IMR-90 (cell line): ENCODE measurements around the gene SIK3. TPM values are rescaled to one million over a fixed set of nuclear protein-coding genes. Genes with fewer than 3 reads are reported as not detected.

Source experiments
- ATAC-seq: fragments of 200-7000 bp; cut with Tn5 transposase; 2 replicates; pipeline ENCODE4 v1.9.1; 2020; ENCODE audit warnings: low read depth, mild to moderate bottlenecking, moderate library complexity
- BruUV-seq: library from RNA; stranded (reverse); fragments of 400-500 nt; replicated peaks from 2 replicates; lab custom pipeline; 2021; lab: Mats Ljungman, UMichigan
- CTCF ChIA-PET: fragments of 300-600 bp; formaldehyde crosslinking; extraction: SDS; loops from one replicate; lab custom pipeline; 2021; ENCODE audit warnings: antibody characterized with exemption; lab: Yijun Ruan, JAX
- POLR2A ChIA-PET: fragments of 300-600 bp; sonication (Branson Sonifier 250); formaldehyde crosslinking; loops from one replicate; lab custom pipeline; 2022; ENCODE audit warnings: antibody characterized with exemption; ENCODE audit not compliant: unreplicated experiment; lab: Charles Lee
- DNase-seq: peaks from one replicate; pipeline ENCODE4 v3.0.0; 2013
- H2AFZ ChIP-seq: replicated peaks from 2 replicates; pipeline ENCODE3; 2013; ENCODE audit warnings: low read length, mild to moderate bottlenecking; ENCODE audit not compliant: poor library complexity
- H2AK5ac ChIP-seq: 2 replicates; pipeline ENCODE4 v1.6.1; 2013; ENCODE audit warnings: low read depth, low read length, inconsistent platforms
- H2AK9ac ChIP-seq: replicated peaks from 2 replicates; pipeline ENCODE3; 2013; ENCODE audit warnings: mild to moderate bottlenecking, low read depth, low read length, moderate library complexity; ENCODE audit not compliant: poor library complexity
- H2BK120ac ChIP-seq: 2 replicates; pipeline ENCODE4 v1.6.1; 2013; ENCODE audit warnings: low read depth, low read length, inconsistent platforms
- H2BK15ac ChIP-seq: 3 replicates; pipeline ENCODE4 v1.6.1; 2013; ENCODE audit warnings: low read depth, low read length, inconsistent platforms
- H2BK20ac ChIP-seq: 2 replicates; pipeline ENCODE4 v1.6.1; 2013; ENCODE audit warnings: low read depth, mild to moderate bottlenecking, inconsistent platforms, low read length, moderate library complexity
- H2BK5ac ChIP-seq: 2 replicates; pipeline ENCODE4 v1.6.1; 2013; ENCODE audit warnings: mild to moderate bottlenecking, low read depth, low read length, inconsistent platforms; ENCODE audit not compliant: poor library complexity, severe bottlenecking
- H3K14ac ChIP-seq: replicated peaks from 2 replicates; pipeline ENCODE4 v1.6.1; 2013; ENCODE audit warnings: low read depth, low read length, inconsistent platforms
- H3K18ac ChIP-seq: 2 replicates; pipeline ENCODE4 v1.6.1; 2013; ENCODE audit warnings: low read depth, low read length, control low read depth
- H3K23ac ChIP-seq: 2 replicates; pipeline ENCODE4 v1.6.1; 2013; ENCODE audit warnings: low read depth, low read length, inconsistent platforms
- H3K27ac ChIP-seq: 2 replicates; pipeline ENCODE4 v1.5.1; 2013; ENCODE audit warnings: mild to moderate bottlenecking, control low read depth, low read length; ENCODE audit not compliant: insufficient read depth
- H3K27me3 ChIP-seq: 2 replicates; pipeline ENCODE4 v1.6.1; 2013; ENCODE audit warnings: low read length; ENCODE audit not compliant: control insufficient read depth, insufficient read depth
- H3K36me3 ChIP-seq: 2 replicates; pipeline ENCODE4 v1.6.1; 2013; ENCODE audit warnings: low read length, mixed read lengths; ENCODE audit not compliant: control insufficient read depth, insufficient read depth
- H3K4ac ChIP-seq: 2 replicates; pipeline ENCODE4 v1.6.1; 2013; ENCODE audit warnings: low read depth, low read length, inconsistent platforms
- H3K4me1 ChIP-seq: 2 replicates; pipeline ENCODE4 v1.6.1; 2013; ENCODE audit warnings: low read length, mixed read lengths; ENCODE audit not compliant: control insufficient read depth, insufficient read depth
- H3K4me2 ChIP-seq: 2 replicates; pipeline ENCODE4 v1.6.1; 2013; ENCODE audit warnings: low read depth, mild to moderate bottlenecking, control low read depth, low read length, moderate library complexity
- H3K4me3 ChIP-seq: 2 replicates; pipeline ENCODE4 v1.5.1; 2013; ENCODE audit warnings: low read depth, mild to moderate bottlenecking, control low read depth, low read length, moderate library complexity; ENCODE audit not compliant: insufficient read depth
- H3K56ac ChIP-seq: 2 replicates; pipeline ENCODE4 v1.6.1; 2013; ENCODE audit warnings: low read length, inconsistent platforms; ENCODE audit not compliant: insufficient read depth; ENCODE audit errors: extremely low read depth
- H3K79me1 ChIP-seq, 2 experiments: 2 replicates each; pipeline ENCODE4 v1.6.1; 2013; ENCODE audit warnings: low read length in 2 of 2, inconsistent platforms in 1 of 2, low read depth in 1 of 2
- H3K9ac ChIP-seq: 2 replicates; pipeline ENCODE4 v1.6.1; 2013; ENCODE audit warnings: low read depth, low read length, control low read depth
- H3K9me1 ChIP-seq: 2 replicates; pipeline ENCODE4 v1.6.1; 2013; ENCODE audit warnings: low read length, inconsistent platforms; ENCODE audit not compliant: insufficient read depth
- H3K9me3 ChIP-seq: 2 replicates; pipeline ENCODE4 v1.6.1; 2013; ENCODE audit warnings: low read length; ENCODE audit not compliant: control insufficient read depth, insufficient read depth
- H4K20me1 ChIP-seq: 2 replicates; pipeline ENCODE4 v1.6.1; 2013; ENCODE audit warnings: low read length, inconsistent platforms; ENCODE audit not compliant: insufficient read depth
- H4K5ac ChIP-seq: 2 replicates; pipeline ENCODE4 v1.6.1; 2013; ENCODE audit warnings: mild to moderate bottlenecking, low read depth, low read length, control low read depth
- H4K8ac ChIP-seq, 2 experiments: 2 replicates each; pipeline ENCODE4 v1.6.1; 2013; ENCODE audit warnings: low read depth in 2 of 2, low read length in 2 of 2, control low read depth in 1 of 2, inconsistent platforms in 1 of 2
- H4K91ac ChIP-seq: 2 replicates; pipeline ENCODE4 v1.6.1; 2013; ENCODE audit warnings: low read depth, low read length, inconsistent platforms; ENCODE audit not compliant: insufficient read depth
- BHLHE40 ChIP-seq: fragments of 150-350 bp; IDR thresholded peaks from 2 replicates; pipeline ENCODE4 v1.6.1; 2016; ENCODE audit warnings: mild to moderate bottlenecking, low read depth, low read length
- CHD1 ChIP-seq: IDR thresholded peaks from 2 replicates; pipeline ENCODE4 v1.6.1; 2012; ENCODE audit warnings: low read depth, low read length, improper control_type of control experiment
- FOS ChIP-seq: fragments of 150-350 bp; IDR thresholded peaks from 2 replicates; pipeline ENCODE4 v1.6.1; 2016; ENCODE audit warnings: low read depth, low read length
- MAFK ChIP-seq: IDR thresholded peaks from 2 replicates; pipeline ENCODE4 v1.6.1; 2012; ENCODE audit warnings: low read depth, low read length, improper control_type of control experiment
- POLR2A ChIP-seq: IDR thresholded peaks from 2 replicates; pipeline ENCODE4 v1.6.1; 2012; ENCODE audit warnings: mild to moderate bottlenecking, low read depth, low read length
- RAD21 ChIP-seq: IDR thresholded peaks from 2 replicates; pipeline ENCODE4 v1.6.1; 2012; ENCODE audit warnings: low read length, improper control_type of control experiment
- RFX5 ChIP-seq: IDR thresholded peaks from 2 replicates; pipeline ENCODE4 v1.8.0; 2012; ENCODE audit warnings: low read depth, mild to moderate bottlenecking, low read length, moderate library complexity
- WGBS, 2 experiments: methylation state at CpG; one replicate each; pipeline versions ENCODE4 v1.1.5 to v1.1.7; 2013; ENCODE audit warnings: missing lambda C conversion rate in 2 of 2; ENCODE audit not compliant: insufficient read length in 1 of 2; ENCODE audit errors: extremely low coverage in 2 of 2; 5-methylcytosine and 5-hydroxymethylcytosine counted together
- dilution Hi-C: fragments of 300-500 bp; cut with HindIII; formaldehyde crosslinking; loops from one replicate; pipeline ENCODE4 v1.14.3; 2018; ENCODE audit warnings: low sequenced_read_pairs; ENCODE audit not compliant: unreplicated experiment
- in situ Hi-C: fragments of 300-500 bp; cut with MboI; formaldehyde crosslinking; loops from 3 replicates; pipeline ENCODE4 v1.14.3; 2019; ENCODE audit warnings: low sequenced_read_pairs, inconsistent platforms, mixed read lengths
- intact Hi-C: fragments of 100-400 bp; cut with micrococcal nuclease; formaldehyde crosslinking; loops from 2 replicates; pipeline ENCODE4 v1.10.0; 2022
- polyA plus RNA-seq, 3 experiments: library from polyadenylated mRNA; depleted of rRNA; stranded (reverse); fragments of >200 nt; gene quantifications; 2 replicates each; pipeline ENCODE4 v1.2.3, GENCODE V29; 2012; ENCODE audit warnings: low replicate concordance in 1 of 3
- total RNA-seq: library from RNA; depleted of rRNA; stranded (reverse); fragments of >200 nt; gene quantifications from 2 replicates; pipeline ENCODE4 v1.2.3, GENCODE V29; 2012
- TF ChIP-seq, protein P1 (sequence below): fragments of 150-350 bp; IDR thresholded peaks from 2 replicates; pipeline ENCODE4 v1.6.1; 2017; ENCODE audit warnings: mild to moderate bottlenecking, antibody characterized with exemption, low read length, low read depth
- TF ChIP-seq, protein P2 (sequence below): fragments of 150-350 bp; IDR thresholded peaks from 2 replicates; pipeline ENCODE4 v1.6.1; 2016; ENCODE audit warnings: low read depth, mild to moderate bottlenecking, low read length, moderate library complexity, borderline replicate concordance
- TF ChIP-seq, protein P3 (sequence below): conservative IDR thresholded peaks from 2 replicates; pipeline ENCODE4 v1.5.1; 2012; ENCODE audit warnings: mild to moderate bottlenecking, low read depth, low read length, improper control_type of control experiment

The SIK3 gene
- total and polyA plus RNA-seq, 2 of the 4 experiments (the other 2 are of a cell fraction): 8.2 to 9.1 TPM

DNA sequence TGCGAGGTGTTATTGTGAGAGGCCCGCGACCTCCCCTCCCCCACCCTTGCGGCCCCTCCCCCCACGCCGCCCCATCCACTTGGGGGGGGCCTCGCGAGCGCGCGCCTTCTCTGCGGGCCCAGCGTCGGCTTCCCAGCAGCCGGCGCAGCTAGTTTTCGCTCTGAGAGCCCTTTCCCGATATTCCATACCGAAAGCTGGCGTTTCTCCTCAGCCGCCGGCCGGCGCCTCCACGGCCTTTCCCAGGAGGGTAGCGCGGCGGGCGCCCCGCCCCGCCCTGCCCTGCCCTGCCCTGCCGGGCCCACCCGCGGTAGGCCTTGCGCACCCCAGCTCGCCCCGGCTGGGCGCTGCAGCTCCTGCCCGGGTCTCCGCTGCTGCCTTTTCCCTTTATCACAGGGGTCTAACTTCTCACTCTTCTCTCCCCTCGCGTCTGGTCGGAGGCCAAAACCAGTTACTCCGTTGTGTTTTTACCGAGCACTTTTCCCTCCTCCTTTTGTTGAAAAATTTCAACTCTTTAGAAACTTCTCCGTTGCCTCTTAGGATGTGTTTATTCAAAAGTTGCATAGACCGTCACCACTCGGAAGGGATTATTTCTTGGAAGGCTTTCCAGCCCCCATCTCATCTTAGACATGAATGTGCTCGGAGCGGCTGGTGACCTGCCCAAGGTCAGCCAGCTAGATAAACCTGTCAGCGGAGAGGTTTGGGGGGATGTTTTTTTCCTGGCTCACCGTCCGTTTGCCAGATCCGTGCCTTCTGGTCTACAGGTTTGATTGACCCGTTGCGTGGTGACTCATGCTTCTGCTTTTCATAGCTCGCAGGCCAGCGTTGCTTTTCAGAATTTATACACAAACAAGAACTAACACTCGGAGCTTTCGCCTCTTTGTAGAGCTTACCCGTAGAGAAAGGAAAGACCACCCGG lies 46.5 kb upstream of the SIK3 start (continued):
- TF ChIP-seq RAD21 (no peak), RFX5 (no peak), POLR2A (peak; percentile 16; the same call in 1 of the 2 replicates), CHD1 (no peak)

DNA sequence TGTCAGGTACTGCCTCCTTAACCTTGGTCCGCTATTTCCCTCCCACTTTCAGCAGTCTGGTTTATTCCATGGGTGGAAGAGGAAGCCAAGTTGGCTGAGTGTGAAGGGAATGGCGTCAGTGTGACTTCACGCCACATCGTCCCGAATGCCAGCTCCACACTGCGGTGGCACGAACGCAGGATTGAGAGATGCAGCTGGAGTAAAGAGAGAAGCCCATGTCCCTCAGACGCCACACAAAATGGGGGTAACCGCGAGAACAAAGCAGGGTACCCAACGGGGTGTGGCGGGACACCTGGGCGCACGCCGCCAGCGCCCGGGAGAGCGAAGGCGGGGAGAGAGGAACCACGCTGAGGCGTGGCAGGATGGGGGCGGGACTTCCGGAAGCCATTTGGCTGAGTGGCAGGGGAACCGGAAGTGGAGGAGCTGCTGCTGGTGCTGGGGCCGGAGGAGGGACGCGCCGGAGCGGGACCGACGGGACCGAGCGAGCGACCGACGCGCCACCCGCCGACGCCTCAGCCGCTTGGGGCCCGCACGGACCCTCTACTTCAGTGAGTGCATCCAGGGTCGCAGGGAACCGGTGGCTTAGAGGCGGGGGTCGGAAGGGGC lies 45.7 kb upstream of the SIK3 start, which contains the start of gene PAFAH1B2:
PAFAH1B2 (plus strand) TSS at position 417 of the 606 bp plus-strand sequence. CDS start 8,161 bp downstream, outside the sequence.
- H2BK5ac ChIP-seq: peak within 1 kb of the TSS; percentile 92
- CTCF ChIA-PET: interaction anchor here (1.1 kb wide), 1 partner anchor 352 kb away, joined by 4 read pairs; the partner anchor contains the start of gene APOA5
- in situ Hi-C loops: no loop called here
- TF ChIP-seq MAFK: no peak
- TF ChIP-seq BHLHE40: 0 out of 2 replicates have a peak, but pooled peaks have one; percentile 27
- TF ChIP-seq RFX5: no peak
- TF ChIP-seq, protein P1, sequence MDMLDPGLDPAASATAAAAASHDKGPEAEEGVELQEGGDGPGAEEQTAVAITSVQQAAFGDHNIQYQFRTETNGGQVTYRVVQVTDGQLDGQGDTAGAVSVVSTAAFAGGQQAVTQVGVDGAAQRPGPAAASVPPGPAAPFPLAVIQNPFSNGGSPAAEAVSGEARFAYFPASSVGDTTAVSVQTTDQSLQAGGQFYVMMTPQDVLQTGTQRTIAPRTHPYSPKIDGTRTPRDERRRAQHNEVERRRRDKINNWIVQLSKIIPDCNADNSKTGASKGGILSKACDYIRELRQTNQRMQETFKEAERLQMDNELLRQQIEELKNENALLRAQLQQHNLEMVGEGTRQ: no peak
- TF ChIP-seq, protein P2, sequence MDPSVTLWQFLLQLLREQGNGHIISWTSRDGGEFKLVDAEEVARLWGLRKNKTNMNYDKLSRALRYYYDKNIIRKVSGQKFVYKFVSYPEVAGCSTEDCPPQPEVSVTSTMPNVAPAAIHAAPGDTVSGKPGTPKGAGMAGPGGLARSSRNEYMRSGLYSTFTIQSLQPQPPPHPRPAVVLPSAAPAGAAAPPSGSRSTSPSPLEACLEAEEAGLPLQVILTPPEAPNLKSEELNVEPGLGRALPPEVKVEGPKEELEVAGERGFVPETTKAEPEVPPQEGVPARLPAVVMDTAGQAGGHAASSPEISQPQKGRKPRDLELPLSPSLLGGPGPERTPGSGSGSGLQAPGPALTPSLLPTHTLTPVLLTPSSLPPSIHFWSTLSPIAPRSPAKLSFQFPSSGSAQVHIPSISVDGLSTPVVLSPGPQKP: peak; percentile 74; the same call in 1 of the 2 replicates
- no peak for TF ChIP-seq FOS
- TF ChIP-seq, protein P3, sequence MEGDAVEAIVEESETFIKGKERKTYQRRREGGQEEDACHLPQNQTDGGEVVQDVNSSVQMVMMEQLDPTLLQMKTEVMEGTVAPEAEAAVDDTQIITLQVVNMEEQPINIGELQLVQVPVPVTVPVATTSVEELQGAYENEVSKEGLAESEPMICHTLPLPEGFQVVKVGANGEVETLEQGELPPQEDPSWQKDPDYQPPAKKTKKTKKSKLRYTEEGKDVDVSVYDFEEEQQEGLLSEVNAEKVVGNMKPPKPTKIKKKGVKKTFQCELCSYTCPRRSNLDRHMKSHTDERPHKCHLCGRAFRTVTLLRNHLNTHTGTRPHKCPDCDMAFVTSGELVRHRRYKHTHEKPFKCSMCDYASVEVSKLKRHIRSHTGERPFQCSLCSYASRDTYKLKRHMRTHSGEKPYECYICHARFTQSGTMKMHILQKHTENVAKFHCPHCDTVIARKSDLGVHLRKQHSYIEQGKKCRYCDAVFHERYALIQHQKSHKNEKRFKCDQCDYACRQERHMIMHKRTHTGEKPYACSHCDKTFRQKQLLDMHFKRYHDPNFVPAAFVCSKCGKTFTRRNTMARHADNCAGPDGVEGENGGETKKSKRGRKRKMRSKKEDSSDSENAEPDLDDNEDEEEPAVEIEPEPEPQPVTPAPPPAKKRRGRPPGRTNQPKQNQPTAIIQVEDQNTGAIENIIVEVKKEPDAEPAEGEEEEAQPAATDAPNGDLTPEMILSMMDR: no peak

More for the DNA sequence above, 45.7 kb upstream of the SIK3 start, which contains the start of gene PAFAH1B2:
- peak within 1 kb of the TSS; percentile 86 for H4K5ac ChIP-seq
- peak within 1 kb of the TSS; percentile 54 for H2BK20ac ChIP-seq
- H3K4me2 ChIP-seq: peak within 1 kb of the TSS; percentile 95
- peak within 1 kb of the TSS; percentile 73 to 98 for H4K8ac ChIP-seq
- peak within 1 kb of the TSS; percentile 87 for H3K27ac ChIP-seq
- peak; percentile 90 for DNase-seq
- H2BK15ac ChIP-seq: peak within 1 kb of the TSS; percentile 96
- peak within 1 kb of the TSS; percentile 85 for H3K18ac ChIP-seq
- POLR2A ChIA-PET: interaction anchor here (0.5 to 1.8 kb wide), 6 partner anchors 35 to 290 kb away, joined by 3 to 14 read pairs (median 4); partner anchors contain the start of gene SIDT2
- intact Hi-C loops: loop anchor here (2.0 kb wide), 1 partner anchor 37 kb away; no protein-coding TSS in a partner anchor
- peak within 1 kb of the TSS; percentile 98 for H3K14ac ChIP-seq
- no peaks in the 10 kb centered on the region for H3K9me3 ChIP-seq
- dilution Hi-C loops: no loop called here
- H3K27me3 ChIP-seq: no peaks in the 10 kb centered on the region
- WGBS, 2 experiments: 0% methylated on average over 16 of the region's 48 CpGs; no CpG with 5 or more reads in 1 of the 2 experiments
- peaks cover 8% of the 10 kb centered on the region for H3K36me3 ChIP-seq
- H2AK5ac ChIP-seq: peak within 1 kb of the TSS; percentile 84
- peaks cover 4% of the 10 kb centered on the region for H3K9me1 ChIP-seq
- ATAC-seq: peak; percentile 87
- peaks cover 0 to 28% of the 10 kb centered on the region in 2 experiments; a peak in 1 of 4 replicates for H3K79me1 ChIP-seq
- peak within 1 kb of the TSS; percentile 98 for H4K91ac ChIP-seq
- peak within 1 kb of the TSS; percentile 100 for H2AFZ ChIP-seq
- H3K9ac ChIP-seq: peak within 1 kb of the TSS; percentile 96
- peaks cover 44% of the 10 kb centered on the region for H4K20me1 ChIP-seq
- H2AK9ac ChIP-seq: peak within 1 kb of the TSS; percentile 99
- peak within 1 kb of the TSS; percentile 94 for H3K4ac ChIP-seq
- H3K56ac ChIP-seq: peak within 1 kb of the TSS; percentile 87
- no TSS peak for BruUV-seq
- peak within 1 kb of the TSS; percentile 88 for H2BK120ac ChIP-seq
- peaks cover 2% of the 10 kb centered on the region; the same call in 1 of the 2 replicates for H3K4me1 ChIP-seq
- H3K23ac ChIP-seq: peak within 1 kb of the TSS; percentile 84
- H3K4me3 ChIP-seq: peak within 1 kb of the TSS; percentile 73
